Right lobe of liver (tissue), 6 donors: Measurements from ENCODE around the gene SYNRG. TPM values are rescaled to one million over a fixed set of nuclear protein-coding genes. Genes with fewer than 3 reads are reported as not detected.

ENCODE experiments used
- ATAC-seq, 4 donors: fragments of 200-7000 bp; cut with Tn5 transposase; one replicate each; pipeline ENCODE4 v1.9.1; 2020; ENCODE audit warnings: mild to moderate bottlenecking in 4 of 4, moderate library complexity in 4 of 4
- DNase-seq, 3 donors: peaks; one replicate each; pipeline ENCODE4 v3.0.0-alpha.2; 2020
- H3K27ac ChIP-seq, 3 donors: fragments of 200-600 bp; one replicate each; pipeline ENCODE4 v1.8.0; 2022
- H3K27me3 ChIP-seq, 2 donors: fragments of 200-600 bp; one replicate each; pipeline ENCODE4 v1.8.0; 2022
- H3K36me3 ChIP-seq, 4 donors: fragments of 200-600 bp; sonication (generic) in 1 of 4; one replicate each; pipeline versions ENCODE4 v1.5.1 to v1.8.0; 2017 to 2022; ENCODE audit warnings: control low read depth in 1 of 4
- H3K4me1 ChIP-seq, 4 donors: fragments of 200-600 bp; sonication (generic) in 1 of 4; one replicate each; pipeline versions ENCODE4 v1.5.1 to v1.8.0; 2017 to 2022; ENCODE audit warnings: control low read depth in 1 of 4
- H3K4me3 ChIP-seq, 3 donors: fragments of 200-600 bp; one replicate each; pipeline ENCODE4 v1.8.0; 2022
- H3K9me3 ChIP-seq, 4 donors: fragments of 200-600 bp; sonication (generic) in 1 of 4; one replicate each; pipeline versions ENCODE4 v1.5.1 to v1.8.0; 2017 to 2022; ENCODE audit warnings: control low read depth in 1 of 4
- CTCF ChIP-seq, 4 donors: fragments of 200-600 bp in 3 of 4; fragments of 450-650 bp in 1 of 4; IDR thresholded peaks; one replicate each; pipeline versions ENCODE4 v1.5.1 to v1.8.0; 2016 to 2022; ENCODE audit warnings: antibody characterized with exemption in 4 of 4, mild to moderate bottlenecking in 2 of 4
- POLR2A ChIP-seq: fragments of 450-650 bp; IDR thresholded peaks from one replicate; pipeline ENCODE4 v1.6.1; 2017; ENCODE audit warnings: antibody characterized with exemption, mild to moderate bottlenecking
- WGBS: methylation state at CpG from one replicate; pipeline ENCODE4 v1.1.6; 2018; ENCODE audit warnings: low coverage, low lambda C conversion rate; ENCODE audit not compliant: insufficient coverage; ENCODE audit errors: missing lambda C conversion rate; 5-methylcytosine and 5-hydroxymethylcytosine counted together
- intact Hi-C, 2 donors: fragments of 100-400 bp; cut with DNase I; formaldehyde crosslinking; loops; one replicate each; pipeline versions ENCODE4 v1.11.2 to v1.14.1; 2022
- total RNA-seq, 6 experiments: library from RNA; depleted of rRNA in 2 of 6; stranded (reverse); fragments of >200 nt in 2 of 6; fragmentation: NEBNext Ultra II Directional in 3 of 6; extraction: Animal tissue kit (Norgen Biotek cat#: 25700) in 3 of 6; gene quantifications; one replicate each; pipeline versions ENCODE4 v1.1.0 to v1.2.4, GENCODE V29; 2016 to 2023
- donor health status: DM: no; HTN: yes; CAD: no.
- donor health status: DM: no; HTN: no; CAD: no.
- donor health status: DM: no; HTN: no; CAD: no.
- donor health status: DM: no; HTN: yes; CAD: no.
- donor health status: DM: no; HTN: yes; CAD: no.

The SYNRG gene
- total RNA-seq, 6 experiments from 2014 or later: 9.0 to 16.2 (median 15.0) TPM

DNA sequence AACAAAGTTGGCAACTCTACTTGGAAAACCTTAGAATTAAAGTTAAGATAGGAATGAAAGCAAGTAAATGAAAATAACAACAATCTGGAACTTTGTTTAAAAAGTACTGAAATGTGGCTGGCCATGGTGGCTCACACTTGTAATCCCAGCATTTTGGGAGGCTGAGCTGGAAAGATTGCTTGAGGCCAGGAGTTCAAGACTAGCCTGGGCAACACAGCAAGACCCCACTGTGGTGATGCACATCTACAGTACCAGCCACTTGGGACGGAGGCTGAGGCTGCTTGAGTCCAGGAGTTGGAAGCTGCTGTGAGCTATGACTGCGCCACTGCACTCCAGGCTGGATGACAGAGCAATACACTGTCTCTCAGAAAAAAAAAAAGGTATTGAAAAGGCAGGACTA is 51.7 kb downstream of the SYNRG start:
- Histone ChIP-seq H3K4me3 (no peak overlapping the region), H3K36me3 (peaks cover 0 to 70% (median 32%) of the 10 kb centered on the region in 4 donors), H3K27me3 (no peaks in the 10 kb centered on the region), H3K4me1 (no peaks in the 10 kb centered on the region), H3K27ac (no peak overlapping the region), H3K9me3 (no peaks in the 10 kb centered on the region)
- ATAC-seq (no peak), DNase-seq (no peak)
- WGBS: no CpG with 5 or more reads among the region's 2 CpGs
- TF ChIP-seq POLR2A (no peak), CTCF (IDR thresholded peaks at IDR 0.05) (no peak)
- intact Hi-C loops: no loop called here

GRCh38 chr17:37555386-37555785 is 53.8 kb downstream of the SYNRG start:
- H3K27ac ChIP-seq: no peak overlapping the region

DNA sequence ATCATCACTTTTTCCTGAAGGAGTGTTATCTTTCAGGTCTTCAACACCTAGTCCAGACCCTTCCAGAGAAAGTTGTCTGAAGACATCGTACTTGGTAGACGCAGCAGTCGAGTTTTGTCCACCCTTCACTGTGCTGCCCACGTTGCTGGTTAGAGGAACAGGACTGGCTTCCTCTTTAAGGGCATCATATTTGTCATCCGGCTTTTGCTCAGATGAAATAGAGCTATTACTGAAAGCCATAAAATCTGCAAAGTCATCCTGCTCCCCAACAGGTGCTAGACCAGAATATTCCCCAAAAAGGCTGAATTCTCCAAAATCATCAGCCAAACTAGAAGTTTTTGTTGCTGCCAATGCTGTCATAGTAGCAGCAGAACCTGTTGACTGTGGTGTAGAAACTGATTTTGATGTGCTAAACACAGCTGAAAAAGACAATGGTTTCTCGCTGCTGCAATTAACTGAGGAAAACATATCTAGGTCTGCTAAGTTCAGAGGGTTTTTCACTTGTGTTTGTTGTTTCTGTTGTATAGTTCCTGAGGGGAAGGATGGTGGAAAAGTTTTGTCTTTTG is 55.7 kb downstream of the SYNRG start:
- no peak for TF ChIP-seq CTCF (IDR thresholded peaks at IDR 0.05)
- no peak for TF ChIP-seq POLR2A
- Histone ChIP-seq H3K4me1 (no peaks in the 10 kb centered on the region), H3K36me3 (peaks cover 0 to 38% (median 16%) of the 10 kb centered on the region in 4 donors), H3K27me3 (no peaks in the 10 kb centered on the region), H3K9me3 (no peaks in the 10 kb centered on the region), H3K4me3 (no peak overlapping the region), H3K27ac (no peak overlapping the region)
- ATAC-seq (no peak), DNase-seq (no peak)
- WGBS: 72% methylated on average over 3 of the region's 6 CpGs
- intact Hi-C loops: no loop called here

More at GRCh38 chr17:37555386-37555785, 53.8 kb downstream of the SYNRG start:
- ATAC-seq (no peak), DNase-seq (no peak)
- Histone ChIP-seq H3K9me3 (no peaks in the 10 kb centered on the region), H3K4me1 (no peaks in the 10 kb centered on the region), H3K27me3 (no peaks in the 10 kb centered on the region), H3K36me3 (peaks cover 0 to 57% (median 25%) of the 10 kb centered on the region in 4 donors), H3K4me3 (no peak overlapping the region)
- 100% methylated on average over 3 of the region's 3 CpGs for WGBS
- no peak for TF ChIP-seq CTCF (IDR thresholded peaks at IDR 0.05)
- TF ChIP-seq POLR2A: no peak
- intact Hi-C loops: no loop called here

DNA sequence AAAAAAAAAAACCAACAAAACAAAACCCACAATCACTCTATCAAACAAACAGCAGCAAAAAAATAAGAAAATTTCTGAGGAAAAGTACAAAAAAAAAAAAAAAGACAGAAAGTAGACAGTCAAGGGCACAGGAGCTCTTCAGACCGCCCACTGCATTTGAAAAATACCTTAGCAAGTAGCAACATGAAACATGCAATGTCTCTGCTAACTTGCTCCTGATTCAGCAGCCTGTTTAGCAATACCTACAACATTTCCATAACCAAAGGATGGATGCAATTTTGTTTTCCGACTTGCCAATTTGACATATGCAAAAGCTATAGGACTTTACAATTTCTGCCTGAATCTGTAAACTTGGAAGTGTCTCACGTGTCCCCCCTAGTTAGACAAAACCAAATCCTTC is 57.4 kb downstream of the SYNRG start:
- no peaks in the 10 kb centered on the region for H3K9me3 ChIP-seq
- H3K27ac ChIP-seq: no peak overlapping the region
- ATAC-seq (no peak), DNase-seq (no peak)
- H3K27me3 ChIP-seq: no peaks in the 10 kb centered on the region
- WGBS: 96% methylated on average over 3 of the region's 3 CpGs
- no peak overlapping the region for H3K4me3 ChIP-seq
- H3K4me1 ChIP-seq: no peaks in the 10 kb centered on the region
- intact Hi-C loops: no loop called here
- TF ChIP-seq CTCF (IDR thresholded peaks at IDR 0.05): no peak
- no peak for TF ChIP-seq POLR2A
- H3K36me3 ChIP-seq: peaks cover 0 to 25% (median 10%) of the 10 kb centered on the region in 4 donors
